ENCODE results near the gene ASIC2.
"Not testable (repeated sequence)": the region's sequence is repeated elsewhere in the genome, so short reads cannot be mapped to it uniquely, and the experiment has no call there.

ASIC2 gene

GRCh38 chr17:32970281-32970680 is 322.8 kb downstream of the ASIC2 start:
- no peak for DNase-seq

- not testable (repeated sequence) for DNase-seq
Measured at GRCh38 chr17:32969231-32969630, 323.9 kb downstream of the ASIC2 start.

- no peak for DNase-seq
Measured at GRCh38 chr17:32964541-32964940, 328.6 kb downstream of the ASIC2 start.

Measured in CD4-positive, alpha-beta T cell treated with Interleukin-17A for 1 hour (primary cell).